Activated T-helper 1 cell treated with anti-CD3 and anti-CD28 coated beads, Interleukin-12 subunit alpha, Interleukin-12 subunit beta, Interleukin-2, Interleukin-4 antibody, amounts not matched to agents 30 ng/mL and 10 ng/mL and 1 ng/mL, durations not matched to agents 14 hours and 24 hours and 36 hours (primary cell): ENCODE measurements around the gene HTT. TPM values are rescaled to one million over a fixed set of nuclear protein-coding genes. Genes with fewer than 3 reads are reported as not detected.

Source experiments
- DNase-seq: peaks from one replicate; pipeline ENCODE4 v3.0.0; 2021; ENCODE audit warnings: low spot score
- H3K27ac Mint-ChIP-seq: one replicate; pipeline ENCODE4 v1.8.0; 2021; ENCODE audit warnings: mild to moderate bottlenecking, mixed read lengths
- H3K27me3 Mint-ChIP-seq: one replicate; pipeline ENCODE4 v1.8.0; 2022; ENCODE audit warnings: mild to moderate bottlenecking, moderate library complexity, mixed read lengths; ENCODE audit not compliant: insufficient read depth
- H3K36me3 Mint-ChIP-seq: one replicate; pipeline ENCODE4 v1.8.0; 2021; ENCODE audit warnings: low read depth, mixed read lengths
- H3K4me1 Mint-ChIP-seq: one replicate; pipeline ENCODE4 v1.8.0; 2021; ENCODE audit warnings: low read depth, mixed read lengths
- H3K4me3 Mint-ChIP-seq: one replicate; pipeline ENCODE4 v1.8.0; 2021; ENCODE audit warnings: mild to moderate bottlenecking, moderate library complexity, mixed read lengths
- H3K9me3 Mint-ChIP-seq: one replicate; pipeline ENCODE4 v1.8.0; 2021; ENCODE audit warnings: mixed read lengths
- intact Hi-C: fragments of 100-400 bp; cut with micrococcal nuclease; formaldehyde crosslinking; loops from one replicate; pipeline ENCODE4 v1.15.1; 2024
- total RNA-seq: library from RNA; stranded (reverse); gene quantifications from 2 replicates; pipeline ENCODE4 v1.2.3, GENCODE V29; 2022

HTT gene
- total RNA-seq, 1 donor from 2014 or later = 66.9 TPM

DNA sequence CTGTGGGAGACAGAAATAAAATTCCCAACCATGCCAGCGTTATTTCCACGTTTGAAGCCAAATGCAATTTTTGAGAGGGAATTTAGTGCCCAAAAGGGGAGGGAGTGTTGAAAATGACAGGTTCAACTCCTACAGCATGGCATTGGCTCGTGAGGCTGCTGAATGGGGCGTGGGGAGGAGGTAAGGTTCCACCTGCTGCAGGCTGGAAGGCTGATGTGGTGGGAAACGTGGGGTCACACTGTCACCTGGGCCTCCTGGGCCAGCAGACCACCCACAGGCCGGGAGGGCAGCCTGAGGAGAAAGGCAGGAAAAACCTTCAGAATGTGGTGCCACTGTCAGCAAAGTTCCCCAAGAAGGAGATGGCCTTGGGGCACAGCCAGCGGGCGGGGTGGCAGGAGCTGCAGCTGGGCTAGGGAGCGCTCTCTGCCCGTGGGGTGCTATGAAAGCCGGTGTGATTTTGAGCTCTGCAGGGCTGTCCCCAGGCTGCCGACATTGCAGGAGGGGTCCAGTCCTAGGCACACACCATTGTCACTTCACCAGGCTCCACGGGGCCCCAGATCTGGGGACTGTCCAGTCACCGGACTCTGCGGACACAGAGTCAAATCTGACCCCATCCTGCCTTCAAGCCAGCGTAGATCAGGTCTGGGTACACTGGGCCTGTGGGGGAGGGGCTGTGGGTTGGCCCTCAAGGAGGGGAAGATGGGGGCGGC lies 194.1 kb downstream of the HTT start:
- intact Hi-C loops = no loop called here
- H3K4me1 Mint-ChIP-seq = no peaks in the 10 kb centered on the region

GRCh38 chr4:3269105-3269927 lies 194.8 kb downstream of the HTT start:
- H3K27ac Mint-ChIP-seq = no peak overlapping the region
- H3K36me3 Mint-ChIP-seq = no peaks in the 10 kb centered on the region
- no peaks in the 10 kb centered on the region for H3K9me3 Mint-ChIP-seq
- no peak overlapping the region for H3K4me3 Mint-ChIP-seq
- H3K27me3 Mint-ChIP-seq = no peaks in the 10 kb centered on the region
- no peaks in the 10 kb centered on the region for H3K4me1 Mint-ChIP-seq
- intact Hi-C loops = no loop called here
- DNase-seq = no peak

More for the DNA sequence above, 194.1 kb downstream of the HTT start:
- H3K27ac Mint-ChIP-seq = no peak overlapping the region
- H3K9me3 Mint-ChIP-seq = no peaks in the 10 kb centered on the region
- no peaks in the 10 kb centered on the region for H3K27me3 Mint-ChIP-seq
- no peak overlapping the region for H3K4me3 Mint-ChIP-seq
- no peak for DNase-seq
- H3K36me3 Mint-ChIP-seq = no peaks in the 10 kb centered on the region

DNA sequence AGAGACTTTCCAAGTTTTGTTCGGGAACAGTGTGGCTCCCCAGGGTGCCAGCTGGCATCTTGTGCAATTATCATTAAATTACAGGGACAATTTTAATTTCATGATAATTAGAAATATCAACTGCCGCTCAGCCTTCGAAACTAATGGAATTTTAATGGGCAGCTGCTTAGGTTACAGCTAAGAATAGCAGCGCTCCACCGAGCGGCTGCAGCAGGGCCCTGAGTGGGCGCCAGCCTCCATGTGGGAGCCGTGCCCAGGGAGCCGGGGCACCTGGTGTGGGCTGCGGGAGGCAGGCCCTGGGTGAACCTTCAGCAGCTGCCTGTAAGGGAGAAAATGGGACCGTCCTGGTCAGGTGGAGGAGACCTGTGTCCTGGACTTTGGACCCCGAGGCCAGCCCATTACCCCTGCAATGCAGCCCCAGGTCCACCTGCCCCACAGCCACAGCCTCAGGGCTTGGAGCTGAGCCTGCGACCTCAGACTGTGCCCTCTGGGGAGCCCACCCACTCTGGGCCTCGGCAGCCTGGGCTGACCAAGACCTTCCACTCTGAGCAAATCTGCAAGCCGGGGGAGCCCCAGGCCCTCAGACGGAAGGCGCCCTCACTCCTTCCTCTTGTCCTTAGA lies 195.6 kb downstream of the HTT start:
- Mint-ChIP-seq H3K27me3 (no peaks in the 10 kb centered on the region), H3K4me1 (no peaks in the 10 kb centered on the region), H3K9me3 (no peaks in the 10 kb centered on the region), H3K36me3 (no peaks in the 10 kb centered on the region), H3K27ac (no peak overlapping the region), H3K4me3 (no peak overlapping the region)
- DNase-seq = no peak
- intact Hi-C loops = no loop called here

DNA sequence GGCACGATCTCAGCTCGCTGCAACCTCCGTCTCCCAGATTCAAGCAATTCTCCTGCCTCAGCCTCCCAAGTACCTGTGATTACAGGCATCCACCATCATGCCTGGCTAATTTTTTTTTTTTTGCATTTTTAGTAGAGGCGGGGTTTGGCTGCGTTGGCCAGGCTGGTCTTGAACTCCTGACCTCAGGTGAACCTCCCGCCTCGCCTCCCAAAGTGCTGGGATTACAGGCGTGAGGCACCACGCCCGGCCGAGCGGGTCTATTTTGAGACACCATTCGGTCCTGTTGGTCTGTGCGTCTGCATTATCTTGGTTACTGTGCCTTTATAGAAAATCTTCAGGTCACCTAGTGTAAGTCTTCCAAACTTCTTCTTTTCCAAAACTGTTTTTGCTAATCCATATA lies 196.7 kb downstream of the HTT start:
- Mint-ChIP-seq H3K9me3 (no peaks in the 10 kb centered on the region), H3K36me3 (no peaks in the 10 kb centered on the region), H3K4me1 (no peaks in the 10 kb centered on the region), H3K27me3 (no peaks in the 10 kb centered on the region), H3K4me3 (no peak overlapping the region), H3K27ac (no peak overlapping the region)
- no peak for DNase-seq
- intact Hi-C loops = no loop called here

- Mint-ChIP-seq H3K4me1 (no peaks in the 10 kb centered on the region), H3K27ac (no peak overlapping the region)
- intact Hi-C loops = no loop called here
Measured at GRCh38 chr4:3276986-3277385, 202.5 kb downstream of the HTT start.

GRCh38 chr4:3280466-3280865 lies 206.0 kb downstream of the HTT start:
- H3K27me3 Mint-ChIP-seq = peaks cover 13% of the 10 kb centered on the region
- no peaks in the 10 kb centered on the region for H3K36me3 Mint-ChIP-seq
- no peak for DNase-seq
- intact Hi-C loops = no loop called here
- no peak overlapping the region for H3K4me3 Mint-ChIP-seq
- H3K4me1 Mint-ChIP-seq = no peaks in the 10 kb centered on the region
- H3K9me3 Mint-ChIP-seq = no peaks in the 10 kb centered on the region
- H3K27ac Mint-ChIP-seq = no peak overlapping the region

More at GRCh38 chr4:3276986-3277385, 202.5 kb downstream of the HTT start:
- H3K36me3 Mint-ChIP-seq = no peaks in the 10 kb centered on the region
- no peaks in the 10 kb centered on the region for H3K9me3 Mint-ChIP-seq
- peaks cover 10% of the 10 kb centered on the region for H3K27me3 Mint-ChIP-seq
- H3K4me3 Mint-ChIP-seq = no peak overlapping the region
- DNase-seq = no peak

DNA sequence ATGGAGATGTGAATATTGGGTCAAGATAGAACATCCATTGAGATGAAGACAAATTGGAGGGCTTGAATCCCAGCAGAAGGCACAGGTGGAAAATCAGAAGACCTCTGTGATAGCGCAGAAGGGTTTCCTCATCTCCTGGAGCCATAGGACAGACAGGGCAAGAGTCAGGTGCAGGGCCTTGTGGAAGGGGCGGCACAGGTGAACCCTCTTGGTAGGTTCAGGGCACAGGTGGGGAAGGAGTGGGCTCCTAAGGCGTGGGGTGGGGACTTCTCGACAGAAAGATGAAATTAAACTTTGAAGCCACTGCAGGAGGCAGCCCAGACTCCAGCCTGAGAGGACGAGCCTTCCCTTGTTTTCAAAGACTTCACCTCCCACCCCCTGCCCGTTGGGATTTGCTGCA lies 209.0 kb downstream of the HTT start:
- no peaks in the 10 kb centered on the region for H3K9me3 Mint-ChIP-seq
- H3K4me3 Mint-ChIP-seq = no peak overlapping the region
- no peaks in the 10 kb centered on the region for H3K36me3 Mint-ChIP-seq
- H3K4me1 Mint-ChIP-seq = no peaks in the 10 kb centered on the region
- intact Hi-C loops = no loop called here
- DNase-seq = no peak
- peaks cover 13% of the 10 kb centered on the region for H3K27me3 Mint-ChIP-seq
- H3K27ac Mint-ChIP-seq = no peak overlapping the region

GRCh38 chr4:3283916-3284315 lies 209.4 kb downstream of the HTT start:
- intact Hi-C loops = no loop called here
- H3K4me1 Mint-ChIP-seq = no peaks in the 10 kb centered on the region
- H3K27me3 Mint-ChIP-seq = peaks cover 13% of the 10 kb centered on the region
- no peak for DNase-seq
- no peaks in the 10 kb centered on the region for H3K9me3 Mint-ChIP-seq
- no peak overlapping the region for H3K27ac Mint-ChIP-seq
- H3K36me3 Mint-ChIP-seq = no peaks in the 10 kb centered on the region
- no peak overlapping the region for H3K4me3 Mint-ChIP-seq

- intact Hi-C loops = no loop called here
- H3K27me3 Mint-ChIP-seq = peaks cover 18% of the 10 kb centered on the region
- H3K4me3 Mint-ChIP-seq = no peak overlapping the region
- no peaks in the 10 kb centered on the region for H3K4me1 Mint-ChIP-seq
- H3K27ac Mint-ChIP-seq = no peak overlapping the region
- no peak for DNase-seq
- no peaks in the 10 kb centered on the region for H3K9me3 Mint-ChIP-seq
- H3K36me3 Mint-ChIP-seq = no peaks in the 10 kb centered on the region
Measured at GRCh38 chr4:3284734-3285557, 210.5 kb downstream of the HTT start.

DNA sequence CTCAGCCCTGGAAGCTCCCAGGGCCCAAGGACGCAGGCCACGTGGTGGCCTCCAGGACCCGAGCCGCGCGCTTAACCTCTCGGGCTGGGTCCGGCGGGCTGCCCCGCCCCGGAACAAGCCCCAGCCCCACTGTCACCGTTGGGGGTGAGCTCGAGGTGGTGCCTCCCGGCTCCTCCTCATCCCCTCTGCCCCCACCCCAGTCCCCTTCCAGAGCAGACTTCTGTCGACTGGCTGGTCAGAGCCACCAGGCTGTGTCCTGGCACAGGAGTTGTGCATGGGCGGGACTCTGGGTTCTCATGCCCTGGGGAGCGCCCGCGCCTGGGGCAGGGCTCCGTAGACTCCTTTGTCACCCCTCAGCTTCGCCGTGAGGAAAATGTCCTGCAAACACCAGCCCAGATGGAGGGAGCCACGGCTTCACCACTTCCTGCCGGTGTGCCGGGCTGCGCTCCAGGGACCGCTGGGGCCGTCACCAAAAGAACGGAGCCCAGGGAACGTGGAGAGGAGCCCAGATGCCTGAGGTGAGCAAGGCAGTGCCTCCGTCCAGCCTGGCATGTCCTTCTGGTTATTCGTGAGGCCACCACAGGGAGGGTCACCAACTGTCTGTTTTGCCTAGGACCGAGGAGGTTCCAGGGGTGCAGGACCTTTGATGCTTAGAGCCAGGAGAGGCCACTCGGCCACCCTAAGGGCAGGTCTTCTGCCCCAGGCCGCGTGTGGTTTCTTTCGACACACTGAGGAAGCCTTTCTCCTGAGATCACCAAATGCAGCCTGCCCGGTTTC lies 211.3 kb downstream of the HTT start:
- DNase-seq = no peak
- no peaks in the 10 kb centered on the region for H3K4me1 Mint-ChIP-seq
- no peak overlapping the region for H3K27ac Mint-ChIP-seq
- peaks cover 26% of the 10 kb centered on the region for H3K27me3 Mint-ChIP-seq
- H3K9me3 Mint-ChIP-seq = no peaks in the 10 kb centered on the region
- H3K36me3 Mint-ChIP-seq = no peaks in the 10 kb centered on the region
- no peak overlapping the region for H3K4me3 Mint-ChIP-seq
- intact Hi-C loops = no loop called here

DNA sequence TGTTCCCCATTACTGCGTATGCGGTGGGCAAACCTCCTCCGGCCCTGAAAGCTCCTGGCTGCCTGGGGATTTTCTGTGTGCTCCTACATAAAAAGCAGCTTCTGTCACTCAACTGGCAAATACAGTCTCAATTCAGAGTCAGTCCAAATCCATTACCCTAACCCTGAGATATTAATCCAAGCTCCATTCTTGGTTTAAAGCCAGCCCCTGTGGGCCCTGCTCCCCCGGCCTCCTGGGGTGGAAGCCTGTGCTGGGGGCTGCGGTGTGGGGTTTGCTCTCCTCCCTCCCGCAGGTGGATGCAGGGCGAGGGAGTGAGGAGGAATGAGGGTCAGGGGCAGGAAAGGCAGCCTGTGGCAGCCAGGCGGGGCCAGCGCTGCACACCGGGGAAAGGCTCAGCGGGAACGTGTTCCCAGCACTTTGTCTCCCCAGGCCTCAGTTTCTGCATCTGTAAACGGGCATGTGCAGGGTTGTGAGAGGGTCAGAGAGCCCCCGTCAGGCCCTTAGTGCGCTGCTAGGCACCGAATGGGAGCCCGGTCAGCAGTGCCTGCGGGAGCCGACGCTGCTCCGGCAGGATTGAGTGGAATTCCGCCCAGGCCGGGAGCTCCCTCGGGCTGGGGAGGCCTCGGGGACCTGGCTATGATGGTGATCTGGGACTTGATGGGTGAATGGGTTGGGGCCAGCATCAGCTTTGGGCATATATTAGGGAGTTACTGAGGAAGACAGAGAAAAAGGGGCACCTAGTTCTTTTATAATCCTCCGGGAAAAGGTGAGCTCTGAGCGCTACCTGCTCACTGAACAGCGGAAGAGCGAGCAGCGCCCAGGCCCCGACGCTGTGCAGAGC lies 212.1 kb downstream of the HTT start:
- no peaks in the 10 kb centered on the region for H3K9me3 Mint-ChIP-seq

More for the DNA sequence above, 212.1 kb downstream of the HTT start:
- Mint-ChIP-seq H3K4me3 (no peak overlapping the region), H3K27ac (no peak overlapping the region), H3K4me1 (peaks cover 2% of the 10 kb centered on the region), H3K36me3 (no peaks in the 10 kb centered on the region), H3K27me3 (peaks cover 30% of the 10 kb centered on the region)
- DNase-seq = no peak
- intact Hi-C loops = no loop called here
